PFSK-1 (cell line): ENCODE results near the gene ATP11A.

Source experiments
- FOXP2 ChIP-seq: optimal IDR thresholded peaks from 2 replicates; pipeline ENCODE3; 2011; ENCODE audit warnings: borderline replicate concordance, control low read depth, inconsistent platforms; ENCODE audit not compliant: insufficient read depth; ENCODE audit errors: extremely low read length, extremely low read depth
- POLR2AphosphoS5 ChIP-seq: IDR thresholded peaks from 2 replicates; pipeline ENCODE4 v1.6.1; 2012; ENCODE audit warnings: low read depth, mild to moderate bottlenecking, control low read depth, low read length, moderate library complexity
- SIN3A ChIP-seq: IDR thresholded peaks from 2 replicates; pipeline ENCODE4 v1.6.1; 2012; ENCODE audit warnings: mild to moderate bottlenecking, low read length, moderate library complexity, borderline replicate concordance; ENCODE audit not compliant: insufficient read depth
- TAF1 ChIP-seq: IDR thresholded peaks from 2 replicates; pipeline ENCODE4 v1.6.1; 2012; ENCODE audit warnings: low read length, control low read depth, borderline replicate concordance; ENCODE audit not compliant: insufficient read depth
- TF ChIP-seq, protein P1 (sequence below), 2 experiments: IDR thresholded peaks; 2 replicates each; pipeline versions ENCODE4 v1.6.1 to v1.8.0; 2011 to 2012; ENCODE audit warnings: low read depth in 2 of 2, low read length in 2 of 2, control low read depth in 1 of 2, inconsistent platforms in 1 of 2, mild to moderate bottlenecking in 1 of 2, moderate library complexity in 1 of 2; ENCODE audit not compliant: insufficient read depth in 1 of 2

The ATP11A gene

DNA sequence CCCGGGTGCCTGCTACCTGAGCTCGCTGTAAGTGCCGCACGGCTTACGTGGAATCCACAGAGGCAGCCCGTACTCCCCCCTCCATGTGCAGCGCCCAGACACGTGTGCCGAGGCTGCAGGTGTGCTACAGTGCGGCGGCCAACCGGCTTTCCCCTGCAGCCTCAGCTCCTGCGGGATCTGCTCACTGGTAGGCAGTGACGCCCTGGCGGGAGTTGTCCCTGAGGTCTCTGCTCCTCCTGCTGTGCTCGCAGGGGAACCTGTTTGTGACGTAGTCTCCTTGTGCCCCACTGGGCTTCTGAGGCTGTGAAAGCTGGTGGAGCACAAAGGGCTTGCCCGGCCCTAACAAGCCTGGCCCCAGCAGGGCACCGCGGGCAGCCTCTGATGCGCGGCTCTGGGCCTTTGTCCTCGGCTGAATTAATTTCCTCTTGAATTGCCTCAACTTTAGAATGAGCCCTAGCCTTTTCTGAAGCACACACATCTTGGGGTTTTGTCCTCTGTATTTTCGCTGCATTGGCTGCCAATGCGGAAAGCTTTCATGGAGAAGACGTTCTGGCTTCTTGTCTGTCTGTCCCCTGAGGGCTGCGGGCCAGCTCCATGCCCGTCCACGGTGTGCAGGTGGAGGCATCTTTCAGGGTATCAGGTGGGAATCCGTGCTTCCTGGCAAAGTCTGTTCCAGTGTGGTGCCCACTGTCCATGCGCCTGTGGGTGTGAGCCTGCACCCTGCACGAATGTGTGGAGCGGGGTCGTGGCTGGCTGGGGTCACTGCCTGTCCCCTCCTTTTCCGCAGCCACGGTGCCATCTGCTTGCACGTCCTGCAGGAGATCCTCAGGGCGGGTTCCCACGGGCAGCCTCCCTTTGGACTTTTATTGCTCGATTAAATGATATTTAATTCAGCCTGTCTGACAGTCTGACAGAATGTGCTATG, 201.9 kb downstream of the ATP11A start:
- TF ChIP-seq SIN3A (no peak), FOXP2 (no peak), TAF1 (no peak), POLR2AphosphoS5 (no peak)
- TF ChIP-seq, protein P1, sequence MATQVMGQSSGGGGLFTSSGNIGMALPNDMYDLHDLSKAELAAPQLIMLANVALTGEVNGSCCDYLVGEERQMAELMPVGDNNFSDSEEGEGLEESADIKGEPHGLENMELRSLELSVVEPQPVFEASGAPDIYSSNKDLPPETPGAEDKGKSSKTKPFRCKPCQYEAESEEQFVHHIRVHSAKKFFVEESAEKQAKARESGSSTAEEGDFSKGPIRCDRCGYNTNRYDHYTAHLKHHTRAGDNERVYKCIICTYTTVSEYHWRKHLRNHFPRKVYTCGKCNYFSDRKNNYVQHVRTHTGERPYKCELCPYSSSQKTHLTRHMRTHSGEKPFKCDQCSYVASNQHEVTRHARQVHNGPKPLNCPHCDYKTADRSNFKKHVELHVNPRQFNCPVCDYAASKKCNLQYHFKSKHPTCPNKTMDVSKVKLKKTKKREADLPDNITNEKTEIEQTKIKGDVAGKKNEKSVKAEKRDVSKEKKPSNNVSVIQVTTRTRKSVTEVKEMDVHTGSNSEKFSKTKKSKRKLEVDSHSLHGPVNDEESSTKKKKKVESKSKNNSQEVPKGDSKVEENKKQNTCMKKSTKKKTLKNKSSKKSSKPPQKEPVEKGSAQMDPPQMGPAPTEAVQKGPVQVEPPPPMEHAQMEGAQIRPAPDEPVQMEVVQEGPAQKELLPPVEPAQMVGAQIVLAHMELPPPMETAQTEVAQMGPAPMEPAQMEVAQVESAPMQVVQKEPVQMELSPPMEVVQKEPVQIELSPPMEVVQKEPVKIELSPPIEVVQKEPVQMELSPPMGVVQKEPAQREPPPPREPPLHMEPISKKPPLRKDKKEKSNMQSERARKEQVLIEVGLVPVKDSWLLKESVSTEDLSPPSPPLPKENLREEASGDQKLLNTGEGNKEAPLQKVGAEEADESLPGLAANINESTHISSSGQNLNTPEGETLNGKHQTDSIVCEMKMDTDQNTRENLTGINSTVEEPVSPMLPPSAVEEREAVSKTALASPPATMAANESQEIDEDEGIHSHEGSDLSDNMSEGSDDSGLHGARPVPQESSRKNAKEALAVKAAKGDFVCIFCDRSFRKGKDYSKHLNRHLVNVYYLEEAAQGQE (IDR thresholded peaks at IDR 0.05; ENCODE audit: insufficient read depth in 1 of 2, low read depth in 2 of 2, low read length in 2 of 2): no peak

DNA sequence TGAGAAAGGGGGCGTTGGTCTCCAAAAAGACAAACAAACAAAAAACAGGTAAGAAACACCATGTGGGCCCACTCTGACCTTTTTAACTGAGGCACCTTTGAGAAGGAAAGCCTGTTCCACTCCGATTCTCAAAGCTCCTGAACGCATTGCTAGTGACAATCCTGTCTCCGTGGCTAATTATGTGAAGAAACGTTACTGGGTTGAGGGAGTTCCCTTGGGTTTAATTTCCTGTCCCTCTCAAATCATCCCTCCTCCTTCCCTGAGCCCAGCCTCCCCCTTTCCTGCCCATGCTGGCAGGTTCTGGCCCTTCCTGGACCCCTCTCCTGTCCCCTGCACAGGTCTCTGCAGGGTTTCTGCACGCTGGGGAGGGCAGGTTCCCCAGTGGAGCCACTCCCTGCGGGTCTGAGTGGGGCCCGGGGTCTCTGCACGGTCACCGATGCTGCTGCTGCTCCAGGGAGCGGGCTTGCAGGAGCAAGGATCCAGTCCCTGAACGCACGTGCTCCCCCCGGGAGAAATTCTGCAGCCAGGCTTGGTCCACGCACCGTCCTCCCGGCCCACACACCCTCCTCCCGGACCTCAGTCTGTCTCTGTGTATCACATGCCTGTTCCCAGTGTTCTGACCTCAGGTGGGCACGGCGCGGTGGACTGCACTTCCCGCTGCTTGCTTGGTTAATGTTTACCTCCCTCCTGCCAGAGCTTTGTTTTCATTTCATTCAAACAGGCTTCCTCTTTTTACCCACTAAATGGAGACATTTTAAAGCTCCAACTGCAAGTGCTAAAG, 202.8 kb downstream of the ATP11A start:
- TF ChIP-seq POLR2AphosphoS5: no peak
- TF ChIP-seq TAF1: no peak
- TF ChIP-seq, protein P1 (IDR thresholded peaks at IDR 0.05; ENCODE audit: insufficient read depth in 1 of 2, low read depth in 2 of 2, low read length in 2 of 2): no peak
- TF ChIP-seq SIN3A: no peak

DNA sequence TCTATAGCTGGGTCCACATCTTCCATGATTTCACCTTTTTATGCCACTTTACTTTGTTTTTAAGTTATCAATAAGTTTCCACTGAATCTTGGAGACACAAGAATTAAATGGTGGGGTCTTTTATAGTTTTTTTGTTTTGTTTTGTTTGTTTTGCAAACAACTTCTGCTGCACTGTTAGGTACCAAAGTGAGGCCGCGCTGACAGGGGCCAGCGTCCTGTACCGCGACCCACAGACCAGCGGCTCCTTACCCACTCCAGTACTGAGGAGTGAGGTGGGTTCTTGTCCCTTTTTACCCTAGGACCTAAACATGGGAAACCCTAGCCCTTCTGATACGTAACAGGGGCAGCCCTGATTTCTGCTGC, 203.3 kb downstream of the ATP11A start:
- TF ChIP-seq SIN3A (no peak), TAF1 (no peak), POLR2AphosphoS5 (no peak), FOXP2 (no peak)
- TF ChIP-seq, protein P1 (IDR thresholded peaks at IDR 0.05; ENCODE audit: insufficient read depth in 1 of 2, low read depth in 2 of 2, low read length in 2 of 2): no peak

DNA sequence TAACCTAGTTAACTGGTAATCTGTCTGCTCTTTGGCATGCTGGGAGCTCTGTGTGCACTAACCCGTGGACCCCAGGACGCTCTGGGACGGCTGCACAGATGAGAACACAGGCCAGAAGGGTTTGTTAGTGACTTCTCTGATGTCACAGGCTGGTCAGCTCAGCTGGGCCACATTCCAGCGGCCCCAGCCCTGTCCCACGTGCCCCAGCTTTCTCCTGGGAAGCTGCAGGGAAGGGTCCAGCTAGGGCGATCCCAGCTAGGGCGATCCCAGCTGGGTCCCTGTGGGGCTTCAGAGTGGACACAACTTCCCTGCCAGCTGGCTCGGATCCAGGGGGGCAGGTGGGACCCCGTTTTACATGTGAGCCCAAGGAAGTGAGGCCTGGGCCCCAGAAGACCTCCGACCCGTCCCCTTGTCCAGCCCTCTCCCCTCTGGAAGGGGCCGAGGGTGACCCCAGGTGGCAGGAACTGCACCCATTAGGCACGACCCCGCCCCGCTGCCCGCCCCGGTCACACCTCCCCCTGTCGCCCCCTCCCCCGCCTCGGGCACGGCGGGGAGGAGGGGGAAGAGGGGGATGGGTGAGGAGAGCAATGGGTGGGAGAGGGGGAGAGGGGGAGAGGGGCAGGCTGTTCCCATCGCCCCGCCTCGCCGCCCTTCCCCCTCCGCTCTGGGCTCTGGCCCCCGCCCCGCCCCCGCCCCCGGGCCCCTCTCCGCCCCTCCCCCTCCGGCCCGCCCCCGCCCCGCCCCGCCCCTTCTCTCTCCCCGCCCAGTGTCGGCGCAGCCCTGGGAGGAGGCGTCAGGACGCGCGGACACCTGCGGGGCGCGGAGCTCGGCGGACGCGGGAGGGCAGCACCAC, 204.0 kb downstream of the ATP11A start:
- TF ChIP-seq SIN3A (no peak), POLR2AphosphoS5 (no peak), TAF1 (no peak), FOXP2 (no peak)
- TF ChIP-seq, protein P1 (IDR thresholded peaks at IDR 0.05; ENCODE audit: insufficient read depth in 1 of 2, low read depth in 2 of 2, low read length in 2 of 2): no peak
